Measurements from ENCODE around the gene GET4.
A peak's percentile ranks its signal among the peaks of the same experiment; 100 is the strongest.
"Not testable (repeated sequence)": the region's sequence is repeated elsewhere in the genome, so short reads cannot be mapped to it uniquely, and the experiment has no call there.

GET4 gene

DNA sequence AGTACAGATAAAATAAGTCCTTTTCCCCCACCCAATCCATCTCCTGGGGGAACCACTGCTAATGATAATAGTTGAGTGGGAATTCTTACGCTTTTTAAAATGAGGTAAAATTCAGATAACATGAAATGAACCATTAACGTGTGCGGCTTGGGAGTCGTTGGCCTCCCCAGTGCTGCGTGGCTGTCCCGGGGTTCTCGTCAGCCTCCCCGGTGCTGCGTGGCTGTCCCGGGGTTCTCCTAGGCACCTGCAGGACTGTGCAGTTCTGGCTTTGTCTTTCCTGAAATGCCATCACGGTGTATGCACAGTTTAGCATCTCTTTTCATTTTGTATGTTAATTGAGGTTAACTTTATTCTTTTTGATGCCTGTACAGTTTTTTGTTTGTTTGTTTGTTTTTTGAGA lies 30.6 kb upstream of the GET4 start:
- no peak for ATAC-seq

DNA sequence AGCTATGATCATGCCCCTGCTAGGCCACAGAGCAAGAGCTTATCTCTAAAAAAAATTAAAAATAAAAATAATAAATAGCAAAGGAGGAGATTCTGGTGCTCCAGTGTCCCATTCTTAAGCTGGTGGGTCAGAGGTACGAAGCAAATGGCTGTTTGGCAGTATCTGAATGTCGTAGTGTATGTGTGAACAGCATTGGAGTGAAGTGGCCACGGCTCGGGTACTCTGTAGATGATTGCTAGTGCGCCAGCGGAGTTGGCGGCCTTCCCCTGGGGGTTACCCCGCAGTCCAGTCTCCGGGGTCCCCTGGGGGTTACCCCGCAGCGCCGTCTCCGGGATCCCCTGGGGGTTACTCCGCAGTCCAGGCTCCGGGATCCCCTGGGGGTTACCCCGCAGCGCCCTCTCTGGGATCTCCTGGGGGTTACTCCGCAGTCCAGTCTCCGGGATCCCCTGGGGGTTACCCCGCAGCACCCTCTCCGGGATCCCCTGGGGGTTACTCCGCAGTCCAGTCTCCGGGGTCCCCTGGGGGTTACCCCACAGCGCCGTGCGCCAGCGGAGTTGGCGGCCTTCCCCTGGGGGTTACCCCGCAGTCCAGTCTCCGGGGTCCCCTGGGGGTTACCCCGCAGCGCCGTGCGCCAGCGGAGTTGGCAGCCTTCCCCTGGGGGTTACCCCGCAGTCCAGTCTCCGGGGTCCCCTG lies 29.2 kb upstream of the GET4 start:
- not testable (repeated sequence) for DNase-seq, ATAC-seq

More for the DNA sequence above, 30.6 kb upstream of the GET4 start:
- DNase-seq, result no peak

DNA sequence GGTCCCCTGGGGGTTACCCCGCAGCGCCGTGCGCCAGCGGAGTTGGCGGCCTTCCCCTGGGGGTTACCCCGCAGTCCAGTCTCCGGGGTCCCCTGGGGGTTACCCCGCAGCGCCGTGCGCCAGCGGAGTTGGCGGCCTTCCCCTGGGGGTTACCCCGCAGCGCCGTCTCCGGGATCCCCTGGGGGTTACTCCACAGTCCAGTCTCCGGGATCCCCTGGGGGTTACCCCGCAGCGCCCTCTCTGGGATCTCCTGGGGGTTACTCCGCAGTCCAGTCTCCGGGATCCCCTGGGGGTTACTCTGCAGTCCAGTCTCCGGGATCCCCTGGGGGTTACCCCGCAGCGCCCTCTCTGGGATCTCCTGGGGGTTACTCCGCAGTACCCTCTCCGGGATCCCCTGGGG lies 28.6 kb upstream of the GET4 start:
- DNase-seq, ATAC-seq: not testable (repeated sequence)

DNA sequence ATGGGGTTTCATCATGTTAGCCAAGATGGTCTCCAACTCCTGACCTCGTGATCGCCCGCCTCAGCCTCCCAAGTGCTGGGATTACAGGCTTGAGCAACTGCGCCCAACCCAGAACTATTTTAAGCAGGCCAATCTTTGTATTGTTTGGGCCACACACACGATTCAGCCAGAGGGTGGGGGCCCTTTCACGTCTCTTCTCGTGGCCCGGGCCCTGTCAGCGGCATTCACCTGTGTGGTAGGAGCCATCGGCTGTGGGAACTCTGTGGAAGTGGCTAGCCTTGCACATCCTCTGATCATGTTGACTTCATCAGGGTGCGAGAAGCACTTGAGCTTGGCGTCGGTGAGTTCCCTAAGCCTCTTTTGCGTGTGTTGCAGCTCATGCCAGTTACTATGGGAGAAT lies 27.2 kb upstream of the GET4 start:
- ATAC-seq (no peak), DNase-seq (no peak)

DNA sequence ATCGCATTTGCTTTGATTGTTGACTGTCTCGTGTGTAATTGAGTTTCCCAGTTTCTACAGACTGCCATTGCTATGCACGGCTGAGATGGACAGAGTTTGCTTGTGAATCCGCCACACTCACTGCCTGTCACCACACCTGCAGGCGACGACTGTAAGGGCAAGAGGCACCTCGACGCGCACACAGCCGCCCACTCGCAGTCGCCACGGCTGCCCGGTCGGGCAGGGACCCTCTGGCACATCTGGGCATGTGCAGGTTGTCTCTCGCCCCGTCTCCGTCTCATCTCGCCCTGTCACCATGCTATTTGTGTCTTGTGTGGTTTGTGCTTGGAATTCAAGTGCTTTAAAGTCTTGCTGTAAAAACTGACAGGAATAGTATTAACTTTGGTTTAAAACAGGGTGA lies 26.6 kb upstream of the GET4 start:
- ATAC-seq (no peak), DNase-seq (no peak)

DNA sequence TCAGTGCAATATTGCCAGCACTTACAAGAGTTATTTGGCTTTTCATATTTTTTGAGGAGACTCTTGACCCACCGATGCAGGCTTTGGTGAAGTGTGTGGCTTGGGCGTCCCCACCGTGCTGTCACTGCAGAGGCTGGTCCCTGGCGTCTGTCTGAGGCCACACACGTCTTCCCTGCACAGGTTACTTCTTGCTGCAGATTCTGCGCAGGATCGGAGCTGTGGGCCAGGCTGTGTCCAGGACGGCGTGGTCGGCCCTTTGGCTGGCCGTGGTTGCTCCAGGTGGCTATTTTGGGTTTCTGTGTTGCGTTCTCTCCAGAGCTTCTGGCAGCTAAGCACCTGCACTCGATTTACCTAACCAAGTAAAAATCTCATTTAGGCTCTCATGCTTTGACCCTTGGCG lies 25.1 kb upstream of the GET4 start:
- no peak for ATAC-seq
- no peak for DNase-seq

DNA sequence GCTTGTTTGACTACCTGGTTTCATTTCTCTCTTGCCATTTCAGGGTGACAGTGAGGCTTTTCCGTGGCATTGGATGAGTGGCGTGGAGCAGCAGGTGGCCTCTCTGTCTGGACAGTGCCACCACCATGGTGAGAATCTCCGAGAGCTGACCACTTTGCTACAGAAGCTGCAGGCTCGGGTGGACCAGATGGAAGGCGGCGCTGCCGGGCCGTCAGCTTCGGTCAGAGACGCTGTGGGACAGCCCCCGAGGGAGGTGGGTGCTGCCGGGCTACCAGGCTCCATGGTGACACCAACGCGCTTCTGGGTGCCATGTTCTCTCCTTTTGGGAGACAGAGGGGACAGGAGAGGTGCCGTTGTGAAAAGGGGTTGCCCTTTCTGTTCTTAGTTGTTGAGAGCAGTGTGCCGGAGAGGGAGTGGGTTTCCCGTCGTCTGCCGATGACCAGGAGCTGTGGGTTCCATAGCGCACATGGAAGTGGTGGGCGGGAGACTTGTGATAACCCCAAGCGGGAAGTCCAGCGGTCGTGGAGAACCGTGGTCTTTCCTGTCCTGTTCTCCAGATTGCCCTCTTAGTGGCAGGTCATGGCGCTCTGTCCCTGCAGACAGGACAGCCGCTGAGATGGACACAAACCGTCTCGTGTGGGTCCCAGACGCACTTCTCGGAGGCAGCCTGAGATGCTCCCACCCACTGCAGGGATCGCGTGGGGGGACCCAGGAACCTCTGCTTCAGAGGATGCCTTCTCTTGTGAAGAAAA lies 22.8 kb upstream of the GET4 start:
- ATAC-seq, result no peak
- DNase-seq, result no peak

DNA sequence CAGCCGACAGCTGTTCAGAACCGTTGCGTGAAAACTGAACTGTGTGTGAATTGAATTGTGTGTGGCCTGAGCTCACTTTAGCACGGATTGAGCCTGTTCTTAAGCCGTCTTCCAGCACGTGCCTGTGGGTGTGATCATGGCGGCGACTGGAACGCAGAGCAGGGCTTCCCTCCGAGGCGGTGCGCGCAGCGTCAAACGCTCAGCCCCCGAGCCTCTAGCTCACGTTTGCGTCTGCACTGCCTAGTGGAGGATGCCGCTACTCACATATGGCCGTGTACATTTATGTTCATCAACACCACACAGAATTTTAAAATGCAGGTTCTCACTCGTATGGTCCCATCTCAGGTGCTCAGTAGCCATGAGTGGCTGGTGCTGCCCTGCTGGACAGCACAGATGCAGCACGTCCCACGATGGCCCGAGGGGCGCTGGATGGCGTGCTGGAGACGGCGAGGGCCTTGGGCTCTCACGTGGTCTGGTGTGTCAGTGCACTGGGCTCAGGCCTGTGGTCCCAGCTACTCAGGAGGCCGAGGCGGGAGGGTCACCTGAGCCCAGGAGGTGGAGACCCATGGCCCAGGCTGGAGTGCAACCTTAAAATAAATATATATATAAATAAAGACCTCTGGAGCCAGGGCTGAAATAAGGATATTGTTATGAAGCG lies 22.1 kb upstream of the GET4 start:
- ATAC-seq, result no peak
- DNase-seq, result no peak

DNA sequence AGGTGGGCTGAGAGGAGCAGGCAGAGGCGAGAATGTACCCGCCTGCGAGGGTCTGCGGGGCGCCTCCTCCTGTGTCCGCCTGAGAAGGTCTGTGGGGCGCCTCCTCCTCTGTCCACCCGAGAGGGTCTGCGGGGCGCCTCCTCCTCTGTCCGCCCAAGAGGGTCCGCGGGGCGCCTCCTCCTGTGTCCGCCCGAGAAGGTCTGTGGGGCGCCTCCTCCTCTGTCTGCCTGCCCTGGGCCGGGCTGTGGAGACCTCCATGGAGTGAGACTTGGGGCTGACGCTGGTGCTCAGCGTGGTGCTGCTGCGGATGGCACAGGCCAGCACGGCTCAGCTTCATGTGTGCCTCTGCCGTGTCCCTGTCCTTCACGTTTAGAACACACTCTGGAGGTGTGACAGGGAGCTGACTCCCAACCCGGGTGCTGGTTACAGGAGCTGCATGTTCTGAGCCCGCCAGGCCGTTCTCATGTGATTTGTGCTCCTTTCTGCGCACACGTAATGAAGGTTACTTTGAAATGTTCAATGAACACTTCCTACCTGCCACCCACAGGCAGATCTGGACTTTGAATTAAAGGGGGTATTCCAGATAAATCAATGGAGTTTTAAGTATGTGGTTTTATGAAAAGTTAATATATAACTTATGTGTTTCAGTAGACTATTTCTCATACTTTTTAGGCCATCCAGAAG lies 20.5 kb upstream of the GET4 start:
- ATAC-seq, result no peak
- no peak for DNase-seq

DNA sequence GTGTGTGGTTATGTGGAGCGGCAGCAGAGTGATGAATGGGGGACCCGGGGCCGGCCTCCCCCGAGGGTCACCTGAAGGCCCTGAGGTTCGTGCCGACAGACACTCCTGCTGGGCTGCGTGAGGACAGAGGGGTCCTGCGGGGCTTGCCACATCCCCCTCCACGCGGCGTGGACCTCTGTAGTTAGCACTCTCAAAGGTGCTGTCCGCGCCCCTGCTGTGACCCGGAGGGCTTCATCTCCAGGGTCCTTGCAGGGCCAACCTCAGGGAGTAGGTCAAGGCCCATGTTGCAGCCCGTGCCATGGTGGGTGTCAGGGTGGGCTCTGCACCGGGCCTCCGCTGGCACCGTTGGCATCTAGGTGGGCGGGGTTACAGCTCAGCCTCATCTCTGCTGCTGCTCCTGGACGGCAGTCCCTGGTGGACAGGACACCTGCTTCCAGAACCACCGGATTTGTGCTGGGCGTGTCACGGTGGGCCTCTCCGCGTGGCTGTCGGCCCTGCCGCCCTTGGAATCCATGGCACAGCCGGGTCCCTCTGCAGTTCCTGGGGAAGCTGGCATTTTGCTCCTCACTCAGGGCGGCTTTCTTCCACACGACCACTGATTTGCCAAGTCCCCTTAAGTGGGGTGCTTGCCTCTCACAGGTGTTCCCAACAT lies 19.8 kb upstream of the GET4 start:
- no peak for ATAC-seq
- DNase-seq, result no peak

DNA sequence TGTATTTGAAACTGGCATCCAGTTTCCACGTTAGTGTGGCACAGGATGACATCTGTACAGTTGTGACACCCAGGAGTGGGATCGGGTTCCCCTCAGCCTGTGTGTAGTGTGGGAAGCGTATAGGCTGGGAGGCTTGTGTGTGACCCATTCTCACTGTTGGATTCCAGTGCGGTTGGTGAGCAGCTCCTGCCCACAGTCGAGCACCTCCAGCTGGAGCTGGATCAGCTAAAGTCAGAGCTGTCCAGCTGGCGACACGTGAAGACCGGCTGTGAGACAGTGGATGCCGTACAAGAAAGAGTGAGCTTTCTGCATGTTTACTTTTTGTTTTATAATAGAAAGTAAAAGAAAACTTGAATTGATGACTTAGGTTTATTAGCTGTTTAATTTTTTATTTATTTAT lies 18.7 kb upstream of the GET4 start:
- ATAC-seq (no peak), DNase-seq (no peak)

DNA sequence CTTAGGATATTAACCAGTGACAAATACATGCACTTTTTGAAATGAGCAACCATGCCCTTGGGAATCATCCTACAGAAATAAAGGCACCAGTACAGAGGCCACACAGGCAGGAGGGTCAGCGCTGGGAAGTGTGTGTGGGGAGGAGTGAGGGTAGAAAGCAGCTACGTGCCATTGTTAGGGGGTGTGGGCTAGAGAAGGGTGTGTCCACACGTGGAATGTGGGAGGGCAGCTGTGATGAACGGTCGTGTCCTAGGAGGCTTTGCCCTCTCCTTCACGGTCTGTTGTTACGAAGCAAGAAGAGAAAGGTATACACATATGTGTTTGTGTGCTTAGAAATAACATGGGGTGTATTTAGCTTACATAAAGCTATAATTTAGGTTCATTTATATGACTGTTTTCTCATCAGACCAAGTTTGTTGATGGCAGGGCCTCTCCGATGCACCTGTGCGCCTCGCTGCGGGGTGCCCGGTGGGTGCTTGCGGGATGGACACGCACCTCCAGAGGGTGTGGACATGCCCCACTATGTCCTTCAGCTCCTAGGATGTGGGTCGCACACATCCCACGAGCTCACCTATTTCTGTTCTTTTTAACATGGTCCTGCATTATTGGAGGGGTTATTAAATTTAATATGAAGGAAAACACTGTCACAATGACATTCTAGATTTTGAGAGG lies 16.9 kb upstream of the GET4 start:
- DNase-seq (no peak), ATAC-seq (no peak)

DNA sequence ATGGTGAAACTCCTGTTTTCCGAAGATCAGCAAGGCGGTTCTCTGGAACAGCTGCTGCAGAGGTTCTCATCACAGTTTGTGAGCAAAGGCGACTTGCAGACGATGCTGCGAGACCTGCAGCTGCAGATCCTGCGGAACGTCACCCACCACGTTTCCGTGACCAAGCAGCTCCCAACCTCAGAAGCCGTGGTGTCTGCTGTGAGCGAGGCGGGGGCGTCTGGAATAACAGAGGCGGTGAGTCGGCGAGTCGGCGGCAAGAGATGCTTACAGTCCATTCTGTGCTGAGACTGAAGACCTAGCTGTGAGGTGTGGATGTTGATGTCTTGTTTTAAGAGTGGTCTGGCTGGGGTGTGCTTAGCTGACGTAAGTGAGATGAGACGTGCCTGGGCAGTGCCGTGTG lies 16.2 kb upstream of the GET4 start:
- no peak for DNase-seq
- no peak for ATAC-seq

DNA sequence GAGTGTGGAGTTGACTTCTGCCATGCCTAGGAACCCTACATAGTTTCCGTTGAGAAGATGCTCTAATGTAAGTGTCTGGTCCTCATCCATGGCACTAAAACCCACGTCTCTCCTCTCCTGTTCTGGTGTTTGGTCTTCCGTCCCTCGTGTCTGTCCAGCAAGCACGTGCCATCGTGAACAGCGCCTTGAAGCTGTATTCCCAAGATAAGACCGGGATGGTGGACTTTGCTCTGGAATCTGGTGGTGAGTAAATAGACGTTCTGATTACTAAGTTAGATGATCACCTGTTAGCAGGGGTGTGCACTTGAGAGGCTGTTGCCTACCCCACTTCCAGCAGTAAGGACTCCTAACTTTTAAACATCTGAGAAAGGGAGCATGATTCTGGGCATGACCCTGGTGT lies 15.1 kb upstream of the GET4 start:
- no peak for ATAC-seq

DNA sequence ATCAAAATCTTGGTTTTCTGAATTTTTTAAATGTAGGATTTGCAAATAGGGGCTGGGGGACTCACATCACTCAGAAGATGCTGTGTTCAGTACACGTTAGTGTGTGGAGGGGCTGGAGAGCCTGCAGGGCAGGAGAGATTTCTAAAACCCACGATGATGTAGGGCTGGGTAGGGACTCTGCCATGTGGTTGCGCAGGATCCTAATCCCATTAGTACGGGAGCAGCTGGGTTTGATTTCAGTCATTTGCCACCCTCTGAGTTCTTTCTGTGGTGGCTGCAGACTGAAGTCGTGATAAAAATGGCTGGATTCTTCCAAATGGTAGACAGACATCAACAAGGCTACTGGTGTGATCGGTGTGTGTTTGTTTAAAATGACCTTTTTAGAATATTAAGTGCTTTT lies 14.2 kb upstream of the GET4 start:
- DNase-seq, result no peak
- no peak for ATAC-seq

More for the DNA sequence above, 15.1 kb upstream of the GET4 start:
- DNase-seq, result no peak

DNA sequence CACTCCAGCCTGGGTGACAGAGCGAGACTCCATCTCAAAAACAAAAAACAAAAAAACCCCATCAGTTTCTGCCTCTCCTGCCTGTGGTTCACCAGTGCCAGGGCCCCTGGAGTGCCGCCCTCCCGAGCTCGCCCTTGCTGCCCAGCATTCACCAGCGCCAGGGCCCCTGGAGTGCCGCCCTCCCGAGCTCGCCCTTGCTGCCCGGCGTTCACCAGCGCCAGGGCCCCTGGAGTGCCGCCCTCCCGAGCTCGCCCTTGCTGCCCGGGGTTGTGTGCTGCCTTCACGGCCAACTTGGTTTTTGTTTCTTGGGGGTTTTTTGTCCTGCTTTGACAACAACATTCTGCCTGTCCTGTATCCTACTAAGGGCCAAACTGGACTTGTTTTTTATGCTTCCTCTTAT lies 13.2 kb upstream of the GET4 start:
- ATAC-seq, result no peak
- no peak for DNase-seq

DNA sequence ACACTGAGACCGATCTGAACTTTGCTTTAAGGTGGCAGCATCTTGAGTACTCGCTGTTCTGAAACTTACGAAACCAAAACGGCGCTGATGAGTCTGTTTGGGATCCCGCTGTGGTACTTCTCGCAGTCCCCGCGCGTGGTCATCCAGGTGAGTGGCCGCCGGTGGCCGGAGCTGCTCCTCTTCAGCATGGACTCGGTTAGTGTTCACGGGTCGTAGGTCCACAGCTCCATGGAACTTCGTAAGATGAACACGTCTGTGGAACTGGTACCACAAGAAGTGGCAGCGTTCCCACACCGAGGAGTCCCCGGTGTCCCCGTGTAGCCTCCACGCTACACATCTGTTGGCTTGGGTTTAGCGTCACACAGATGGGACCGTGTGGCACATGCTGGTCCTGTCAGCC lies 10.4 kb upstream of the GET4 start:
- ATAC-seq (no peak), DNase-seq (no peak)

DNA sequence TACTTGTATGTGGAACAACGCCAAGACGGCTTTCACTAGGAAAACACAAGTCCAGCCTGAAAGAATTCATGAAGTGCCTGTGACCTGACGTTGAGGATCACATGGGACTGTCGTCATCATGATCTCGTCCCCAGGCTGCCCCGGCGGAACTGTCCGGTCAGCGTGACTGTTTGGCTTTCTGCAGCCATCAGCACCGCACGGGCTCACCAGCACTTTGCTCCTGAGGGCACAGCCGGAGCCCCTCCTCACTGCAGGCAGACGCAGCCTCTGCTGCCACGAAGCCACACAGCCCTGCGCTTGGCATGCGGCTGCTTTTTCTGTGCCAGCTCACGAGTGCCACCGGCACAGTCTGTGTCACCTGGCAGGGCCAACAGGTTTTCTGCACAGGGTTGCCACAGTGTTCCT lies 9.4 kb upstream of the GET4 start:
- DNase-seq (no peak), ATAC-seq (no peak)

DNA sequence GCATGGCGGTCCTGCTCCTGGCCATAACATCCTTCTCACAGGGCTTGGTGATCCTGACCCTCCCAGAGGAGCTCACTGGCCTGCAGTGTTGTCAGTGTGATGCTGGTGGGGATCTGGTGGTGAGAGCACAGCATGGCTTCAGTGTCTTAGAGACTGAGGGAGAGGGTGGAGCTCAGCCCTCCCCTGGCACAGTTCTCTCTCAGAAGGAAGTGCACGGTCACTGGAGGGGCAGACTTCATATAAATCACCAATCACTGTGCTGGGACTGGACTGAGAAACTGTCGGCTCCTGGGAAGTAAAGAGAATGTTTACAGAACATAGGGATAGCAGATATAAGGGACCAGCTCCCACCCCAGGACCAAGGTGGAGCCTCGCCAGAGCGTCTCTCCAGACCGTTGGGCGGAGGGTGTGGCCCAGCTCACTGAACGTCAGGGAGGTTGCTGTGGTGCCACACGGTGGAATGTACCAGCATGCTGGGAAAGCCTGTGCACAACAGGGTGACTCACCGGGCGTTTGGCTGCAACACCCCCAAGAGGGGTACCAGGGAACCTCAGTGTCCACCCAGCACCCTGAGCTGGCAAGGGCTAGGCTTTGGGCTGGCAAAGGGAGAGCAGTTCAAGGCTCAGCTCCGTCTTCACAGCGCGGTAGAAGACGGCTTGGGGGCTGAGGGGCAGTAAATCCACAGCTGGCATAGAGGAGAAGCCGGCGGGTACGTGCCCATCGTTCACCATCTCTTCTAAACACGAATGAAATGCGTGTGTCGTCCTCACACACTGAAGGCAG lies 8.8 kb upstream of the GET4 start:
- no peak for DNase-seq

DNA sequence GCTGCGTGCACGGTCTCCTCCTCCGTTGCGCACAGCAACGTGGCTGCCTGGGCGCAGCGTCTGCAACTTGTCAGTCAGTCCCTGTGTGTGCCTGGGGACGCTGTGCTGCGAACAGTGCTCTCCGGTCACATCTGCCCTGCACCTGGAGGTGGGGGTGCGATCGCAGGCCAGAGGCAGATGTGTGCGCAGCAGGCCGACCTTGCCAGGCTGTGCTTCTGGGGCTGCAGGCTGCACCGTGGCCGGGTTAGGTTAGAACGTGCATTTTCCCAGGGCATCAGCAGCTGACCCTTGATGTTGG lies 8.2 kb upstream of the GET4 start:
- no peak for ATAC-seq
- no peak for DNase-seq

More for the DNA sequence above, 8.8 kb upstream of the GET4 start:
- ATAC-seq, result no peak

DNA sequence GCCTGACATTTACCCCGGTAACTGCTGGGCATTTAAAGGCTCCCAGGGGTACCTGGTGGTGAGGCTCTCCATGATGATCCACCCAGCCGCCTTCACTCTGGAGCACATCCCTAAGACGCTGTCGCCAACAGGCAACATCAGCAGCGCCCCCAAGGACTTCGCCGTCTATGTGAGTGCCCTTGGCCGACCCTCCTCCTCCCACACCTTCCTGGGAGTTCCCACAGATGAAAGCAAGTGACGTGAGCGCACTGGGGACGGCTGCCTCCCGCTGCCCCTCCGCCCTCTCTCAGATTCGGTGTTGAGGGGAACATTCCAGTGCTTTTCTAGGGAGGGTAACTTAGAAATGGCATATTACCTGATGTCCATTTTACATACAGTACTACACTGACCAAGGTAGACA lies 7.0 kb upstream of the GET4 start:
- ATAC-seq (peak; percentile 3), DNase-seq (no peak)
